Osteocyte (in vitro differentiated cells): ENCODE results near the gene TNFRSF21. TPM values are rescaled to one million over a fixed set of nuclear protein-coding genes. Genes with fewer than 3 reads are reported as not detected.
A peak's percentile ranks its signal among the peaks of the same experiment; 100 is the strongest.

Experiments used
- DNase-seq: peaks from one replicate; pipeline ENCODE4 v3.0.0; 2021; ENCODE audit warnings: mixed read lengths; ENCODE audit not compliant: unreplicated experiment; ENCODE audit errors: extremely low spot score
- H3K27ac Mint-ChIP-seq: one replicate; pipeline ENCODE4 v1.8.0; 2021; ENCODE audit warnings: mild to moderate bottlenecking, mixed read lengths; ENCODE audit not compliant: unreplicated experiment
- H3K27me3 Mint-ChIP-seq: one replicate; pipeline ENCODE4 v1.8.0; 2021; ENCODE audit warnings: mixed read lengths; ENCODE audit not compliant: unreplicated experiment
- H3K36me3 Mint-ChIP-seq: one replicate; pipeline ENCODE4 v1.8.0; 2021; ENCODE audit warnings: mixed read lengths; ENCODE audit not compliant: unreplicated experiment
- H3K4me1 Mint-ChIP-seq: one replicate; pipeline ENCODE4 v1.8.0; 2021; ENCODE audit warnings: mixed read lengths; ENCODE audit not compliant: unreplicated experiment
- H3K4me3 Mint-ChIP-seq: one replicate; pipeline ENCODE4 v1.8.0; 2021; ENCODE audit warnings: mild to moderate bottlenecking, moderate library complexity, mixed read lengths; ENCODE audit not compliant: unreplicated experiment
- H3K9me3 Mint-ChIP-seq: one replicate; pipeline ENCODE4 v1.8.0; 2021; ENCODE audit warnings: mixed read lengths; ENCODE audit not compliant: unreplicated experiment
- CTCF ChIP-seq: fragments of 200-600 bp; sonication (generic); IDR thresholded peaks from 2 replicates; pipeline ENCODE4 v1.5.0; 2021; ENCODE audit warnings: antibody characterized with exemption, mild to moderate bottlenecking, moderate library complexity
- total RNA-seq: library from RNA; stranded (reverse); gene quantifications from 2 replicates; pipeline ENCODE4 v1.2.1, GENCODE V29; 2021

The TNFRSF21 gene
- total RNA-seq, 1 donor from 2014 or later, result 2.5 TPM

GRCh38 chr6:47310131-47310480, 401 bp upstream of the TNFRSF21 start:
- no peaks in the 10 kb centered on the region for H3K36me3 Mint-ChIP-seq
- peaks cover 46% of the 10 kb centered on the region for H3K27me3 Mint-ChIP-seq
- TF ChIP-seq CTCF, result no peak
- H3K9me3 Mint-ChIP-seq, result no peaks in the 10 kb centered on the region
- H3K4me1 Mint-ChIP-seq, result peaks cover 11% of the 10 kb centered on the region
- no peak for DNase-seq
- H3K4me3 Mint-ChIP-seq, result no peak overlapping the region
- no peak overlapping the region for H3K27ac Mint-ChIP-seq

GRCh38 chr6:47308552-47309290, 984 bp downstream of the TNFRSF21 start:
- DNase-seq, result no peak
- TF ChIP-seq CTCF, result no peak
- Mint-ChIP-seq H3K9me3 (no peaks in the 10 kb centered on the region), H3K27me3 (peaks cover 51% of the 10 kb centered on the region), H3K4me1 (peaks cover 11% of the 10 kb centered on the region), H3K4me3 (peak overlapping the region; percentile 68), H3K27ac (no peak overlapping the region), H3K36me3 (no peaks in the 10 kb centered on the region)

GRCh38 chr6:47308198-47308517, 1.5 kb downstream of the TNFRSF21 start:
- peak overlapping the region; percentile 68 for H3K4me3 Mint-ChIP-seq
- H3K27me3 Mint-ChIP-seq, result peaks cover 54% of the 10 kb centered on the region
- H3K9me3 Mint-ChIP-seq, result no peaks in the 10 kb centered on the region
- no peak for DNase-seq
- TF ChIP-seq CTCF, result no peak
- H3K36me3 Mint-ChIP-seq, result no peaks in the 10 kb centered on the region
- no peak overlapping the region for H3K27ac Mint-ChIP-seq
- peaks cover 11% of the 10 kb centered on the region for H3K4me1 Mint-ChIP-seq

- Mint-ChIP-seq H3K36me3 (no peaks in the 10 kb centered on the region), H3K9me3 (no peaks in the 10 kb centered on the region), H3K4me1 (peaks cover 11% of the 10 kb centered on the region), H3K27me3 (peaks cover 56% of the 10 kb centered on the region), H3K27ac (no peak overlapping the region), H3K4me3 (no peak overlapping the region)
- TF ChIP-seq CTCF, result no peak
- no peak for DNase-seq
Measured at GRCh38 chr6:47307362-47308197, 2.1 kb downstream of the TNFRSF21 start.

GRCh38 chr6:47306887-47307286, 2.8 kb downstream of the TNFRSF21 start:
- peaks cover 11% of the 10 kb centered on the region for H3K4me1 Mint-ChIP-seq
- no peak overlapping the region for H3K4me3 Mint-ChIP-seq
- H3K36me3 Mint-ChIP-seq, result no peaks in the 10 kb centered on the region
- peaks cover 58% of the 10 kb centered on the region for H3K27me3 Mint-ChIP-seq
- no peak overlapping the region for H3K27ac Mint-ChIP-seq
- no peak for DNase-seq
- no peaks in the 10 kb centered on the region for H3K9me3 Mint-ChIP-seq
- TF ChIP-seq CTCF, result no peak
